ENCODE measurements around the gene RNF144A.

RNF144A gene

GRCh38 chr2:7022492-7023385 lies 105.5 kb downstream of the RNF144A start:
- DNase-seq (ENCODE audit: low read depth) = no peak

- DNase-seq (ENCODE audit: low read depth) = no peak
Measured at GRCh38 chr2:7023542-7023941, 106.3 kb downstream of the RNF144A start.

GRCh38 chr2:7024261-7024660 lies 107.0 kb downstream of the RNF144A start:
- no peak for DNase-seq (ENCODE audit: low read depth)

- DNase-seq (ENCODE audit: low read depth) = no peak
Measured at GRCh38 chr2:7025082-7025481, 107.9 kb downstream of the RNF144A start.

DNA sequence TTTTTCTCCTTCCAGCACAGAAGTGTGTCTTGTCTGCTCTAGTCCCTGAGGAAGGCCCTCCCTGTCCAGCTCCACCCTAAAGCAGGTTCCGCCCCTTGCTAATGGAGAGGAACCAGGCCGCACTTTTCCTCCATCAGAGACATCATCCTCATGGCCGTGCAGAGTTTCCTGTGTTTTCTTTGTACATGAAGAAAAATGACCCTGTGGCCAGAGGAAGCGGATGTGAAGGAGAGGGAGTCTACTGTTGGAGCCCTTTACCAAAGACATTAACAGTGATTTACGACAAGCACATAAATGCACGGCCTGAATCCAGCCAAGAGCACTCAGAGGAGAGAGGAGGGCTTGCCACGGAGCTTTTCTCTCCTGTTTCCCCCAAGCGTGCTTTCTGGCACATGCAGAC lies 109.5 kb downstream of the RNF144A start:
- no peak for DNase-seq (ENCODE audit: low read depth)

- no peak for DNase-seq (ENCODE audit: low read depth)
Measured at GRCh38 chr2:7027411-7027810, 110.2 kb downstream of the RNF144A start.

DNA sequence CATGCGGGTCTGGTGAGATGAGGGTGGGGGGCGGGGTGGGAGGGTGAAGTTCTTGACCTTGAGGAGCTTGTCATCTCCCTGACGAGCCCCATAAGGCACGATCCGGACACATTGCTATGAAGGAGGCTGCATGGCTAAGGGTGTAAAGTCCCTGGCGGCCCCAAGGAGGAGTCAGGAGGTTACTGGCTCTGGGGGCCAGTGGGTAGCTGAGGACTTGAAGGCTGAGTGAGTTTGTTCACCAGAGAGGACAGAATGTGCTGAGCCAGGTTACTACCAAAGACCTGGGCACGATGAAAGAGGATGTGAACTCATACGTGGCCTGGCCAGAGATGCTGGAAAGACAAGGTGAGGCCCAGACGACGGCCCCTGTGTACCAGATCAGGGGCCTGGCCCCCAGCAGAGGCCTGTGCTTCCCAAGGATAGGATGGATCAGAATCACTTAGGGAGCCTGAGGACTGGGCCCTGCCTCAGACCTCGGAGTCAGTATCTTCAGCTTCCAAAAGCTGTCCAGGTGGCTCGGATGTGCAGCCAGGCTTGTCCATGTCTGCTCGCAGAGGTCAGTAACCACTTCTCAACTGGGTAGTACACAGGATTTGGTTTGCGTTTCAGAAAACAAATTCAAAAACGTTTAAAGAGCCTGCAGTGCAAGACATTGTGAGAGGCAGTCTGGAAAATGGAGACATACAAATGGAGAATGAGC lies 110.9 kb downstream of the RNF144A start:
- DNase-seq (ENCODE audit: low read depth) = no peak

- DNase-seq (ENCODE audit: low read depth) = no peak
Measured at GRCh38 chr2:7028846-7029245, 111.6 kb downstream of the RNF144A start.

- no peak for DNase-seq (ENCODE audit: low read depth)
Measured at GRCh38 chr2:7029291-7030059, 112.3 kb downstream of the RNF144A start.

DNA sequence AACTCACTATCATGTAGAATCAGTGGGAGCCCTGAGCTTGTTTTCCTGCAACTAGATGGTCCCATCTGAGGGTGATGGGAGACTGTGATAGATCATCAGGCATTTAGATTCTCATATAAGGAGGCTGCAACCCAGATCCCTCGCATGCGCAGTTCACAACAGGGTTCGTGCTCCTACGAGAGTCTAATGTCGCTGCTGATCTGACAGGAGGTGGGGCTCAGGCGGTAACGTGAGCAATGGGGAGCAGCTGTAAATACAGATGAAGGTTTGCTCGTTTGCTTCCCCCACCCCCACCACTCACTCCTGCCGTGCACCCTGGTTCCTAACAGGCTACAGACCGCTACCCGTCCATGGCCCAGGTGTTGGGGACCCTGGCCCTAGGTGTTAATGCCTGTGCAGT lies 113.6 kb downstream of the RNF144A start:
- no peak for DNase-seq (ENCODE audit: low read depth)

DNA sequence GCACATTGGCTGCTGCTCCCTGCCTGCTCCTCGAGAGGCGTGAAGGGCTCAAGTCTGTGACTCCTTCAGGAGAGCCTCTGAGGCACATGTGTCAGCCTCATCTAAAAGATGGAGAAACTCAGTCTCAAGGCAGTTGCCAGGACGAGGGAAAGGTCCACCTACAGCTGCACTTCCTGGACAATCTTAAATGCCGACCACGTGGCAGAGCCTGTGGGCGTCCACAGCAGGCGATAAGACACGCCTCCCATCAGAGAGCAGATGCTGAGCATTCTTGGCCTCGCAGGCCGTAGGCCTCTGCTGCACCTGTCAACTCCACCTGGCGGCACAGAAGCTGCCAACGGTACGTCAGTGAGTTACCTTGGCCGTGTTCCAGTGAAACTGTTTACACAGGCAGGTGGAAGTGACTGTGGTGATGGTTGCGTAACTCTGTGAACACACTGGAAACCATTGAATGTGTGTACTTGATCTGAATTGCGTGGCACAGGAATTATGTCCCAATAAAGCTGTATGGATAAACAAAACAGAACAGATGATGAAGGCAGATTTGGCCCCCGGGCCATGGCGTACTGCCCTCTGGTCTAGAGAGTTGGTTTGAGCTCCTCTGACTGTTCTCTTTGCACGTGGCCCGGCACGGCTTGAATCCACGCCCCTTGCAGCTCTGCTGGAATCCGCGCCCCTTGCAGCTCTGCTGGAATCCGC lies 114.5 kb downstream of the RNF144A start:
- peak; percentile 40 for DNase-seq (ENCODE audit: low read depth)

DNA sequence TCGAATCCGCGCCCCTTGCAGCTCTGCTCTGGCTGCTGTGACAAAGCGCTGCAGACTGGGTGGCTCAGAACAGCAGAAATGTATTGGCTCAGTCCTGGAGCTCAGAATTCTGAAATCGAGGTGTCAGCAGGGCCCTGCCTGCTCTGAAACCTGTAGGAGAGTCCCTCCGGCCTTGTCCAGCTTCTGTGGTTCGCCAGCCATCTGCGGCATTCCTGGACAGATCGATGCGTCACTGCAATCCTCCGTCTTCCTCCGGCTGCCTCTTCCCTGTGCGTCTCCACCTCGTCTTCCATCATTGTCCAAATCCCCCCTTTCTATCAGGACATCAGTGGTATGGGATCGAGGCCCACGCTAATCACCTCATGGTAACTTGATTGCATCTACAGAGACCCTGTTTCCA lies 115.2 kb downstream of the RNF144A start:
- DNase-seq (ENCODE audit: low read depth) = no peak

- no peak for DNase-seq (ENCODE audit: low read depth)
Measured at GRCh38 chr2:7033136-7033960, 116.1 kb downstream of the RNF144A start.

DNA sequence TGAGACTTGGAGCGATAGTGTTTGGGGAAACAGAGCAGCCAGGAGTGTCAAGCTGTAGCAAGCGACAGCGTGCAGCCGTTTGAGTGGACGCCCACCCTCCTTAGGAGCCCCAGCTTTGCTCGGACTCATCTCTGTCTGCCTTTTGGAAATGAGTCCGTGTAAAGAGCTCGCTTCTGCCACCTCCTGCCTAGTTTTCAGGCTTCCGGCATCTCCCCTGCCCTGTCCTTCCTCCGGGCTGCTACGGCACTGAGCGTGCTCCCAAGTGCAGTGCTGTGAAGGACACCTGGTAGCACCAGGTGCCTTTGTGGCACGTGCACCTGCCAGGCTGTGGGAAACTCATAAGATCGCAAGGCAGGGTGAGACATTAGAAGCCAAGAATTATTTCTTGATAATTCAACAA lies 117.1 kb downstream of the RNF144A start:
- DNase-seq (ENCODE audit: low read depth) = no peak

DNA sequence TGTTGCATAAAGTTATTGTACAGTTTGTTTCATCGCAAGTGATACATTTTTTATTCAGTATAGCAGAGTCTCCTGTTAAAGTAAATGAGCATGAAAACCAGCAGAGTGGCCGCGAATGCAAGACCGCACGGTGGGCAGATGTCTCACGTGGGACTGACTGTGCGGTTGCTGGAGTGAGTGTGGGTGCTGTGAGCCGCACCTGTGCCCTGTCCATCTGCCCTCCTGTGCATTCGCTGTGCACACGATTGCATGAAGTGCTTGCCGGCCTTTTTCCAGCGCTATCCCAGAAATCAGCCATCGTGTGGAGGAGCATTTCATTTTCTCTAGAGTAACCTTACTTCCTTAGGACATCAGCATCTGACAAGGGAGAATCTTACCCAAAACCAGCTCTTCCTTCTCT lies 118.7 kb downstream of the RNF144A start:
- no peak for DNase-seq (ENCODE audit: low read depth)

DNA sequence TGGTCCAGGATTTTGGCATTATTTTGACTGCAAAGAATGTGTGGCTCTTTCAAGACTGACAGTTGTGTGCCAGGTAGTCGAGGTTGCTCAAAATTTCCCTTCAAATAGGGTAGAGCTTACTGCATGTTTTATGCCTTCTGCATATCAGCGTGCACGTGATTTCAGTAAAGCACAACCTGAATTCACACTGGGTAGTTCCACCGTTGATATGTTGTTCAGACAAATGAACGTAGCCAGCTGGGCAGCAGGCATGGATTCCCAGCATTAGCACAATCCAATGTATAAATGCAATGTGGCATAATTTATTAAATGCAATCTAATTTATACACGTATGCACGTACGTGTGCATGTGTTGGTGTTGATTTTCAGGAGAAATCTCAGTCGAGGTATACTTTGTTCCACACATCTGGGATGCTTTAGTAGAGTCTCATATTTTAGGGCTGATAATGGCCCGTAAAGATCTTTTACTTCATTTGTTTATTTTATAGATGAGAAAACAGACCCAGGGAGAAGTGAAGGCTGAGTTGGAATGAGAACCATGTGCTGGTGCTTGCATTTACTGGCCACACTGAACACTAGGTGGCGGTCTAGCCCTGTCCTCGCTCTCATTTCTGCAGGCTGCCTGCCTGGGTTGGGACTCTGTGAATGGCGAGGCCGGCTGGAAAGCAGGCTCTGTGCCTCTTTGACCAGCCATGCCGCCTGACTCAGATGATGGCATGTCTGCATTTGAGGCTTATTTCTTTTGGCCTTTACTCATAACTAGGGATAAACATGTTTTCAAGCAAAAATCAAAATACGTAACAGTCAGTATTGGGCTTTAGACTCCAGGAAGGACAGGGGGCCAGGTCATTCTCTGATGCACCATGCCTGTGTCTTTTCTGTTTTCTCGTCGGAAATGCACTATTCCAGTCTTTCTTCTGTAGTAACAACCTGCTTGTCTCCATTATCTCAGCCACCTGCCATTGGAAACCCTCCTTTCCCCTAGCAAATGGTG lies 120.4 kb downstream of the RNF144A start:
- DNase-seq (ENCODE audit: low read depth) = no peak

DNA sequence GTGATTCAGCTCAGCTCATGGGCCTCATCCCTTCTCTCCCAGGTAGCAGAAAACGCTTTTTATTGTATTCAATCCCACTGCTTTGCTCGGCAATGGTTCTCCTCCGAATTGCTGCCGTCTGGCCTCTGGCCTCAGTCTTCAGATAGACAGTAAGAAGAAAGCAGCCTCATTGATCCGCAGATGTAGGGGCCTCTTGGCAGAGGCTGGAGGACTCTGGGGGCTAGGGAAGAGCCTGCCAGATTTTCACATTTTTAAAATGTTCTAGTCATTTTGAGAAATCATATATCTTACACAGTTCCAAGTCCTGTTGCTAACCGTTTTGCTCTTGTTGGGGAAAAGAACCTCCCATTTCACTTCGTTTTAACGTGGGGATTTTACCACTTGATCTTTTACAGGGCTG lies 123.3 kb downstream of the RNF144A start:
- no peak for DNase-seq (ENCODE audit: low read depth)

- no peak for DNase-seq (ENCODE audit: low read depth)
Measured at GRCh38 chr2:7041421-7041820, 124.2 kb downstream of the RNF144A start.

GRCh38 chr2:7043690-7044089 lies 126.5 kb downstream of the RNF144A start:
- DNase-seq (ENCODE audit: low read depth) = no peak

Measured in activated T-helper 1 cell treated with Interleukin-2 at 50 U/mL for 16 hours (primary cell).